GM12878 (cell line): ENCODE results near the gene FAM151A. TPM values are rescaled to one million over a fixed set of nuclear protein-coding genes. Genes with fewer than 3 reads are reported as not detected.

Source experiments
- ATAC-seq: fragments of 200-7000 bp; cut with Tn5 transposase; 3 replicates; pipeline ENCODE4 v1.9.1; 2020; ENCODE audit warnings: mild to moderate bottlenecking, moderate library complexity
- BruUV-seq: library from RNA; stranded (reverse); fragments of 400-500 nt; replicated peaks from 2 replicates; lab custom pipeline; 2021; lab: Mats Ljungman, UMichigan
- CTCF ChIA-PET: fragments of 300-600 bp; sonication (Branson Sonifier 250); formaldehyde crosslinking; extraction: SDS; loops from one replicate; lab custom pipeline; 2021; ENCODE audit warnings: inconsistent platforms; lab: Yijun Ruan, JAX
- POLR2A ChIA-PET: fragments of 350-600 bp; formaldehyde crosslinking; extraction: SDS; loops from one replicate; lab custom pipeline; 2021; ENCODE audit warnings: inconsistent platforms; lab: Charles Lee
- RAD21 ChIA-PET: fragments of 300-600 bp; sonication (Branson Sonifier 250); formaldehyde crosslinking; loops from one replicate; lab custom pipeline; 2023; ENCODE audit warnings: antibody characterized with exemption; ENCODE audit not compliant: unreplicated experiment; lab: Charles Lee
- SMC1A ChIA-PET: fragments of 300-600 bp; sonication (Branson Sonifier 250); formaldehyde crosslinking; loops from one replicate; lab custom pipeline; 2023; ENCODE audit not compliant: unreplicated experiment, uncharacterized antibody; lab: Charles Lee
- DNase-seq: peaks from one replicate; pipeline ENCODE4 v3.0.0-alpha.2; 2011; ENCODE audit warnings: low read depth, low spot score
- FAIRE-seq: peaks from 3 replicates; lab custom pipeline; 2011; peaks lifted over from hg19 to GRCh38; lab: Jason Lieb, UNC
- H2AFZ ChIP-seq: 2 replicates; pipeline ENCODE4 v1.6.0; 2011; ENCODE audit warnings: low read depth, low read length, control low read depth; ENCODE audit not compliant: control insufficient read depth
- H3K27ac ChIP-seq: 2 replicates; pipeline ENCODE4 v1.5.1; 2011; ENCODE audit warnings: control low read depth; ENCODE audit not compliant: control insufficient read depth, insufficient read depth
- H3K27me3 ChIP-seq, 2 experiments: replicated peaks in 1 of 2; 2 replicates each; pipeline versions ENCODE4 v1.6.0 to v1.6.1; 2011; ENCODE audit warnings: low read length in 1 of 2; ENCODE audit not compliant: control insufficient read depth in 2 of 2, insufficient read depth in 2 of 2
- H3K36me3 ChIP-seq, 2 experiments: 2 replicates each; pipeline ENCODE4 v1.5.1; 2011; ENCODE audit warnings: low read length in 1 of 2; ENCODE audit not compliant: control insufficient read depth in 2 of 2, insufficient read depth in 2 of 2
- H3K4me1 ChIP-seq: 2 replicates; pipeline ENCODE4 v1.6.1; 2011; ENCODE audit warnings: mild to moderate bottlenecking, low read length, moderate library complexity, mixed read lengths; ENCODE audit not compliant: control insufficient read depth, insufficient read depth
- H3K4me2 ChIP-seq: 2 replicates; pipeline ENCODE4 v1.6.0; 2011; ENCODE audit warnings: control low read depth; ENCODE audit not compliant: control insufficient read depth, insufficient read depth
- H3K4me3 ChIP-seq: fragments of 200-600 bp; sonication (generic); 2 replicates; pipeline ENCODE4 v1.5.1; 2016
- H3K79me2 ChIP-seq: 2 replicates; pipeline ENCODE4 v1.6.0; 2011; ENCODE audit warnings: low read length; ENCODE audit not compliant: control insufficient read depth, insufficient read depth
- H3K9ac ChIP-seq: 2 replicates; pipeline ENCODE4 v1.8.0; 2011; ENCODE audit warnings: low read length, control low read depth, mixed read lengths; ENCODE audit not compliant: control insufficient read depth, insufficient read depth
- H3K9me3 ChIP-seq: replicated peaks from 3 replicates; pipeline ENCODE4 v1.5.1; 2011; ENCODE audit warnings: mild to moderate bottlenecking, low read length; ENCODE audit not compliant: control insufficient read depth, insufficient read depth
- H4K20me1 ChIP-seq: 2 replicates; pipeline ENCODE4 v1.6.0; 2011; ENCODE audit not compliant: control insufficient read depth, insufficient read depth
- ATF7 ChIP-seq: fragments of 450-650 bp; IDR thresholded peaks from 2 replicates; pipeline ENCODE4 v1.6.1; 2016; ENCODE audit warnings: low read depth, mild to moderate bottlenecking
- CBFB ChIP-seq: IDR thresholded peaks from 2 replicates; pipeline ENCODE4 v1.6.1; 2016; ENCODE audit warnings: antibody characterized with exemption, low read depth
- CBX3 ChIP-seq: fragments of 200-600 bp; sonication (generic); IDR thresholded peaks from 2 replicates; pipeline ENCODE4 v1.6.1; 2016; ENCODE audit warnings: low read depth, borderline replicate concordance
- CHD4 ChIP-seq: fragments of 200-600 bp; sonication (generic); IDR thresholded peaks from 2 replicates; pipeline ENCODE4 v1.6.1; 2016; ENCODE audit warnings: mild to moderate bottlenecking
- ETV6 ChIP-seq, 2 experiments: fragments of 450-650 bp in 1 of 2; IDR thresholded peaks in 1 of 2; conservative IDR thresholded peaks in 1 of 2; 2 replicates each; pipeline ENCODE4 v1.6.1; 2014; ENCODE audit warnings: antibody characterized with exemption in 1 of 2, borderline replicate concordance in 1 of 2, low read depth in 1 of 2, mild to moderate bottlenecking in 1 of 2, moderate library complexity in 1 of 2
- EZH2 ChIP-seq: IDR thresholded peaks from 2 replicates; pipeline ENCODE4 v1.6.1; 2012; ENCODE audit warnings: low read depth, mild to moderate bottlenecking, control low read depth, inconsistent platforms, low read length, borderline replicate concordance; ENCODE audit not compliant: control insufficient read depth
- HSF1 ChIP-seq: fragments of 150-350 bp; IDR thresholded peaks from 2 replicates; pipeline ENCODE4 v1.6.1; 2014; ENCODE audit warnings: mild to moderate bottlenecking, low read depth, low read length
- MEF2A ChIP-seq: IDR thresholded peaks from 2 replicates; pipeline ENCODE4 v1.6.1; 2011; ENCODE audit warnings: low read depth, mild to moderate bottlenecking, low read length, moderate library complexity; ENCODE audit not compliant: insufficient read depth
- NFYB ChIP-seq: IDR thresholded peaks from 2 replicates; pipeline ENCODE4 v1.6.1; 2011; ENCODE audit warnings: low read depth, mild to moderate bottlenecking, low read length, improper control_type of control experiment, moderate library complexity; ENCODE audit not compliant: insufficient read depth
- POLR2AphosphoS5 ChIP-seq: IDR thresholded peaks from 2 replicates; pipeline ENCODE4 v1.6.1; 2011; ENCODE audit warnings: mild to moderate bottlenecking, low read length, inconsistent platforms
- SIN3A ChIP-seq: IDR thresholded peaks from 2 replicates; pipeline ENCODE4 v1.6.1; 2012; ENCODE audit warnings: low read depth, low read length, improper control_type of control experiment
- SMAD5 ChIP-seq: IDR thresholded peaks from 2 replicates; pipeline ENCODE4 v1.6.1; 2016; ENCODE audit warnings: antibody characterized with exemption, low read depth
- TARDBP ChIP-seq: IDR thresholded peaks from 2 replicates; pipeline ENCODE4 v1.6.1; 2016; ENCODE audit warnings: borderline replicate concordance
- WGBS: methylation state at CpG from one replicate; pipeline ENCODE4 v1.1.6; 2016; ENCODE audit warnings: low lambda C conversion rate; ENCODE audit not compliant: insufficient replicate concordance, insufficient coverage; ENCODE audit errors: missing lambda C conversion rate; 5-methylcytosine and 5-hydroxymethylcytosine counted together
- in situ Hi-C: fragments of 300-500 bp; cut with MboI; formaldehyde crosslinking; loops from 9 replicates; pipeline ENCODE4 v1.14.3; 2018; ENCODE audit warnings: mixed read lengths
- intact Hi-C: fragments of 100-400 bp; cut with micrococcal nuclease; formaldehyde crosslinking; loops from one replicate; pipeline ENCODE4 v1.14.2; 2022; ENCODE audit not compliant: unreplicated experiment
- polyA plus RNA-seq, 11 experiments: library from polyadenylated mRNA; depleted of rRNA in 4 of 11; unstranded in 6 of 11; stranded (reverse) in 5 of 11; fragments of >200 nt; fragmentation: Nextera tagmentation in 4 of 11; fragmentation: Illumina TruSeq in 1 of 11; extraction: Ambion mirVana in 4 of 11; extraction: Trizol in 1 of 11; gene quantifications; 1 replicate in 1 of 11; 2 replicates in 10 of 11; pipeline versions ENCODE4 v1.2.1 to v1.2.3, GENCODE V29; 2011 to 2016; ENCODE audit warnings: inconsistent platforms in 2 of 11, missing spikeins in 2 of 11, low read depth in 1 of 11
- total RNA-seq, 4 experiments: library from RNA; depleted of rRNA in 3 of 4; stranded (reverse); fragments of >200 nt in 3 of 4; fragmentation: Illumina TruSeq in 1 of 4; extraction: Trizol in 1 of 4; gene quantifications; 2 replicates each; pipeline versions ENCODE4 v1.2.1 to v1.2.3, GENCODE V29; 2013 to 2021
- TF ChIP-seq, protein P1 (sequence below): fragments of 450-650 bp; IDR thresholded peaks from 2 replicates; pipeline ENCODE4 v1.6.1; 2017; ENCODE audit warnings: low read depth, mild to moderate bottlenecking, moderate library complexity
- TF ChIP-seq, protein P2 (sequence below): IDR thresholded peaks from 2 replicates; pipeline ENCODE4 v1.6.1; 2012; ENCODE audit warnings: low read depth, low read length, improper control_type of control experiment
- TF ChIP-seq, protein P3 (sequence below): fragments of 450-650 bp; formaldehyde crosslinking; IDR thresholded peaks from 2 replicates; pipeline ENCODE4 v1.5.0; 2022; ENCODE audit warnings: mild to moderate bottlenecking, missing genetic modification characterization

Gene FAM151A
- total and polyA plus RNA-seq, 10 of the 15 experiments (the other 5 are each of a cell fraction or from before 2014, with no cell fraction given), result 0.09 to 0.34 (median 0.14) TPM; not detected in 5

GRCh38 chr1:54658164-54658913 lies 35.0 kb upstream of the FAM151A start:
- ChIA-PET RAD21 (no interaction called here), CTCF (interaction anchor here (0.7 kb wide), 1 partner anchor 14 kb away, joined by 3 read pairs; no protein-coding TSS in a partner anchor), SMC1A (interaction anchor here (1.2 kb wide), 1 partner anchor 16 kb away, joined by 3 read pairs; no protein-coding TSS in a partner anchor), POLR2A (interaction anchor here (0.6 kb wide), 1 partner anchor 29 kb away, joined by 5 read pairs; no protein-coding TSS in a partner anchor)
- no peak for ATAC-seq
- Histone ChIP-seq H2AFZ (no peak overlapping the region), H3K9me3 (no peaks in the 10 kb centered on the region; the same call in 2 of the 3 replicates), H3K27me3 (no peaks in the 10 kb centered on the region), H3K36me3 (no peaks in the 10 kb centered on the region), H3K4me1 (no peaks in the 10 kb centered on the region), H3K4me2 (no peak overlapping the region), H3K79me2 (no peaks in the 10 kb centered on the region), H3K27ac (no peak overlapping the region), H3K9ac (no peak overlapping the region), H4K20me1 (no peaks in the 10 kb centered on the region), H3K4me3 (no peak overlapping the region)
- WGBS, result 2% methylated on average over 2 of the region's 2 CpGs
- intact Hi-C loops (no loop called here), in situ Hi-C loops (no loop called here)
- no peak for FAIRE-seq
- BruUV-seq, result no TSS peak
- DNase-seq, result no peak
- TF ChIP-seq NFYB (no peak), MEF2A (no peak), CBFB (no peak), POLR2AphosphoS5 (no peak), CHD4 (no peak), TARDBP (no peak), ATF7 (no peak), EZH2 (no peak), ETV6 (conservative IDR thresholded peaks at IDR 0.05 in 1 of 2, IDR thresholded peaks at IDR 0.05 in 1 of 2; ENCODE audit: borderline replicate concordance in 1 of 2, low read depth in 1 of 2) (no peak), CBX3 (no peak), SIN3A (no peak), SMAD5 (no peak), HSF1 (no peak)
- TF ChIP-seq, protein P1, sequence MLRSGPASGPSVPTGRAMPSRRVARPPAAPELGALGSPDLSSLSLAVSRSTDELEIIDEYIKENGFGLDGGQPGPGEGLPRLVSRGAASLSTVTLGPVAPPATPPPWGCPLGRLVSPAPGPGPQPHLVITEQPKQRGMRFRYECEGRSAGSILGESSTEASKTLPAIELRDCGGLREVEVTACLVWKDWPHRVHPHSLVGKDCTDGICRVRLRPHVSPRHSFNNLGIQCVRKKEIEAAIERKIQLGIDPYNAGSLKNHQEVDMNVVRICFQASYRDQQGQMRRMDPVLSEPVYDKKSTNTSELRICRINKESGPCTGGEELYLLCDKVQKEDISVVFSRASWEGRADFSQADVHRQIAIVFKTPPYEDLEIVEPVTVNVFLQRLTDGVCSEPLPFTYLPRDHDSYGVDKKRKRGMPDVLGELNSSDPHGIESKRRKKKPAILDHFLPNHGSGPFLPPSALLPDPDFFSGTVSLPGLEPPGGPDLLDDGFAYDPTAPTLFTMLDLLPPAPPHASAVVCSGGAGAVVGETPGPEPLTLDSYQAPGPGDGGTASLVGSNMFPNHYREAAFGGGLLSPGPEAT, result no peak
- TF ChIP-seq, protein P2, sequence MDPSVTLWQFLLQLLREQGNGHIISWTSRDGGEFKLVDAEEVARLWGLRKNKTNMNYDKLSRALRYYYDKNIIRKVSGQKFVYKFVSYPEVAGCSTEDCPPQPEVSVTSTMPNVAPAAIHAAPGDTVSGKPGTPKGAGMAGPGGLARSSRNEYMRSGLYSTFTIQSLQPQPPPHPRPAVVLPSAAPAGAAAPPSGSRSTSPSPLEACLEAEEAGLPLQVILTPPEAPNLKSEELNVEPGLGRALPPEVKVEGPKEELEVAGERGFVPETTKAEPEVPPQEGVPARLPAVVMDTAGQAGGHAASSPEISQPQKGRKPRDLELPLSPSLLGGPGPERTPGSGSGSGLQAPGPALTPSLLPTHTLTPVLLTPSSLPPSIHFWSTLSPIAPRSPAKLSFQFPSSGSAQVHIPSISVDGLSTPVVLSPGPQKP, result no peak
- TF ChIP-seq, protein P3, sequence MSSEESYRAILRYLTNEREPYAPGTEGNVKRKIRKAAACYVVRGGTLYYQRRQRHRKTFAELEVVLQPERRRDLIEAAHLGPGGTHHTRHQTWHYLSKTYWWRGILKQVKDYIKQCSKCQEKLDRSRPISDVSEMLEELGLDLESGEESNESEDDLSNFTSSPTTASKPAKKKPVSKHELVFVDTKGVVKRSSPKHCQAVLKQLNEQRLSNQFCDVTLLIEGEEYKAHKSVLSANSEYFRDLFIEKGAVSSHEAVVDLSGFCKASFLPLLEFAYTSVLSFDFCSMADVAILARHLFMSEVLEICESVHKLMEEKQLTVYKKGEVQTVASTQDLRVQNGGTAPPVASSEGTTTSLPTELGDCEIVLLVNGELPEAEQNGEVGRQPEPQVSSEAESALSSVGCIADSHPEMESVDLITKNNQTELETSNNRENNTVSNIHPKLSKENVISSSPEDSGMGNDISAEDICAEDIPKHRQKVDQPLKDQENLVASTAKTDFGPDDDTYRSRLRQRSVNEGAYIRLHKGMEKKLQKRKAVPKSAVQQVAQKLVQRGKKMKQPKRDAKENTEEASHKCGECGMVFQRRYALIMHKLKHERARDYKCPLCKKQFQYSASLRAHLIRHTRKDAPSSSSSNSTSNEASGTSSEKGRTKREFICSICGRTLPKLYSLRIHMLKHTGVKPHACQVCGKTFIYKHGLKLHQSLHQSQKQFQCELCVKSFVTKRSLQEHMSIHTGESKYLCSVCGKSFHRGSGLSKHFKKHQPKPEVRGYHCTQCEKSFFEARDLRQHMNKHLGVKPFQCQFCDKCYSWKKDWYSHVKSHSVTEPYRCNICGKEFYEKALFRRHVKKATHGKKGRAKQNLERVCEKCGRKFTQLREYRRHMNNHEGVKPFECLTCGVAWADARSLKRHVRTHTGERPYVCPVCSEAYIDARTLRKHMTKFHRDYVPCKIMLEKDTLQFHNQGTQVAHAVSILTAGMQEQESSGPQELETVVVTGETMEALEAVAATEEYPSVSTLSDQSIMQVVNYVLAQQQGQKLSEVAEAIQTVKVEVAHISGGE (CRISPR knock-in tag), result no peak
